Tongue (tissue), 2 donors: ENCODE results near the gene ODAD4. TPM values are rescaled to one million over a fixed set of nuclear protein-coding genes. Genes with fewer than 3 reads are reported as not detected.
"Not testable (repeated sequence)": the region's sequence is repeated elsewhere in the genome, so short reads cannot be mapped to it uniquely, and the experiment has no call there.

ENCODE experiments used
- DNase-seq: peaks from one replicate; pipeline ENCODE4 v3.0.0-alpha.2; 2015
- total RNA-seq: library from RNA; depleted of rRNA; stranded (reverse); fragments of >200 nt; gene quantifications from one replicate; pipeline ENCODE4 v1.2.3, GENCODE V29; 2014

The ODAD4 gene
- total RNA-seq, 1 donor from 2014 or later = not detected

DNA sequence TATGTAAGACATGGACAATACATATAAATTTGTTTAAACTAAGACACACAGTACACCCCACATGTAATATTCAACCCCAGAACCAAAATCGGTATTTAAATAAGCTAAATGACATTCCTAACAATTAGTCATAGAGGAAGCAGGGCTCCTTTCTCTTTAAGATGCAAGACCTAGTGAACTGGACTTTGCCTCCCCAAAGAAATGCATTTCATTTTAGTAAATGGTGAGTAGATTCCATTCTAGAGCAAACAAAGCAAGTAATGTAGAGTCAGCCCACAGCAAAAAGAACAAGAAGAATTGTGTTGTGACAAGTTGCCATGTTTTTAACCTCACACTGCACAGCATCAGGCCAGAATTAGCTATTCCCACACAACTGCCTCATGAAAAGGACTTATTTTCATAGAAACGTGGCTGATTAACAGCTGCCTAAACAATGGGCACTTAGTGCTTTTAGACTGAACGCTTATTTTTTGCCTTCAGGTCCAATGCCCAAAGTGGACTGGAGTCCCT, 72.4 kb downstream of the ODAD4 start:
- DNase-seq = no peak

DNA sequence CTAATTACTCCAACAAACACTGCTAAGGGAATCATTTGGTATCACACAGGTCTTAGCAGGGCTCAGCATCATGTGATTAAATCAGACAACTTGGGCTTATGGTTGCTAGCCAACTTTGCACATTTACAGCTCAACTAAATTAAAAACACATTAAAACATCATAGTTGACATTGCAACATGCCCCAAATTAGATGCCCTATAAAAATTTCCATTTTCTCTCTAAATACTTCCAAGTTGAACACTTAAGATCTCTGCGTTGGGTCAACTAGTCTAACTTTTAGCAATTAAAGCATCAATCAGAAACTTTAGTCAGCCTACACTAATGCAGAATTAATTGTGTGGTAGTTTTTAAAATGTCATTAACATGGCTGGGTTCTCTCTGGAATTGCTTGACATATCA, 74.7 kb downstream of the ODAD4 start:
- DNase-seq = no peak

DNA sequence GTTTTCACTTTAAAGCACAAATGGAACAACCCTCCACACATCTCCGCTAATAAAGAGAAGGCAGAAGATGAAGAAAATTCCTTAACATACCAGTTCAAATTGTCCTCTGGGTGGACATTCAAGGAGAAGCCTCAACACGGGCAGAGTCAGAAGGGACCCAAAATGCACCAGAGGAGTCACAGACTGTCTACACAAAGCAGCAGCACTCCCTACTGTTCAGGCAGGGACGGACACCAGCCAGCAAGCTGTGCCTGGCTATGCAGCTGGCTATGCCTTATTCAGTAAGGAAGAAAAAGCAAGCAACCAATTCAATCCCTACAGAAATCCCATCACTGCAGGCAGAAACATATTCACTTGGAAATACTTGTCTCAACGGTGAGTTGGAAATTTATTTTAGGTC, 78.8 kb downstream of the ODAD4 start:
- no peak for DNase-seq

DNA sequence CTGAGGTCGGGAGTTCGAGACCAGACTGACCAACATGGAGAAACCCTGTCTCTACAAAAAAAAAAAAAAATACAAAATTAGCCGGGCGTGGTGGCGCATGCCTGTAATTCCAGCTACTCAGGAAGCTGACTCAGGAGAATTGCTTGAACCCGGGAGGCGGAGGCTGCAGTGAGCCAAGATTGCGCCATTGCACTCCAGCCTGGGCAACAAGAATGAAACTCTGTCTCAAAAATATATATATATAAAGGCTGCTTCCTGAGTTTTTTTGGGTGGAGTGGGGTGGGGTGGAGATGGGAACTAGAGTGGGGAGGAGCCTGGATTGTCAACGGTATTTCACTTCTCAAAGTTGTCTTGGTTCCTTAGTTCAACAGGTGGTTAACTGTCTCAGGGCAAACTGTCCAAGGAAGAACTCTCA, 79.9 kb downstream of the ODAD4 start:
- DNase-seq = not testable (repeated sequence)

DNA sequence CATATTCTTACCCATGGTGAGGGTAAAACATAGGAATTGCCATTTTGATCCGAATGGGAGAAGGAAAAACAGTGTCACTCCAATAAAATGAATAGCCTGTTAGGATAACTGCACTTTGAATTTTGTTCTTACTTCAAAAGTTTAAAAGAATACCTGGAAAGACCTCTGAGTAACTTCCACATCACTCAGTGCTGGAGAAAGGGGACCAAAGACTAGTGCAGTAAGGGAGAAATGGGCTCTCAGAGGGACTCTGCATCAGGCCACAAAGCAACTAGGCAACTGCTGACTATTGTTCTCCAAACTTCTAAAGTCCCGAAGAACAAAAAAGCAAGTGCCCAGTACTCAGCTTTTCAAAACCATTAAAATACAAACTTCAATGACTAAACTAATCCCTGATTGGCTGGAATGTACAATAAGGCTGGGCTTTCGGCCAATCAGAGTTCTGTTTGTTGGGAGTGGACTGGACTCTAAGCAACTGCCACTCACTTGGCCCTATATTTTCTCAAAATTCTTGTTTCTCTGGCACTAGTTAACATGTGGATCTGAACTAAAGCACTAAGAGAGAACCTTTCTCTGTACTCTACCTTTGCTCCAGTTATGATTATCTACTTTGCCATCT, 80.6 kb downstream of the ODAD4 start:
- DNase-seq = no peak

DNA sequence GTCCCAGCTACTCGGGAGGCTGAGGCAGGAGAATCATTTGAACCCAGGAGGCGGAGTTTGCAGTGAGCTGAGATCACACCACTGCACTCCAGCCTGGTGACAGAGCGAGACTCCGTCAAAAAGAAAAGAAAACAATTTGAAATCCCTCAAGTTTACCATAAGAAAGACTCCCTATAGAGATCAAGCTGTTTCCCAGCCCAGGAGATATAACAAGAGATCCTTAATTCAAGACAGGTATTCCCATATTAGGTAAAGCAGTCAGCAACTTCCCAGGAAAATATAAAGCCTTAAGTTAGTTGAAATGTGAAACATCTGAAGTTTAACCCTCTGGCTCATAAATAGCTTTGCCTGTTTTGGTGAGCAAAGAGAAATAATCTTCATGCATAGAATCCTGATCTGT, 81.9 kb downstream of the ODAD4 start:
- DNase-seq = not testable (repeated sequence)

DNA sequence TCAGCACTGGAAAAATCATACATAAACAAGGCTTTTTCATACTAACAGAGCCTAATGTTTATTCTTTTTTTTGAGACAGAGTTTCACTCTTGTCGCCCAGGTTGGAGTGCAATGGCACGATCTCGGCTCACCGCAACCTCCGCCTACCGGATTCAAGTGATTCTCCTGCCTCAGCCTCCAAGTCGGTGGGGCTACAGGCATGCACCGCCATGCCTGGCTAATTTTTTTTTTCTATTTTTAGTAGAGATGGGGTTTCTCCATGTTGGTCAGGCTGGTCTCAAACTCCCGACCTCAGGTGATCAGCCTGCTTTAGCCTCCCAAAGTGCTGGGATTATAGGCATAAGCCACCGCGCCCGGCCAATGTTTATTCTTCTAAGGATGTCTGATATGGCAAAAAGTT, 83.3 kb downstream of the ODAD4 start:
- DNase-seq = not testable (repeated sequence)

Other genes with a start within 250 kb of the ODAD4 start
- gene EIF1, start 241.7 kb upstream of the ODAD4 start, total RNA-seq = 261 TPM
- gene GAST, start 218.3 kb upstream of the ODAD4 start, total RNA-seq = not detected
- 0.41 TPM for gene HAP1, start 196.0 kb upstream of the ODAD4 start, total RNA-seq
- gene JUP, start 143.9 kb upstream of the ODAD4 start, total RNA-seq = 194 TPM
- gene P3H4, start 118.7 kb upstream of the ODAD4 start, total RNA-seq = 40.8 TPM
- 84.5 TPM for gene FKBP10, start 117.6 kb upstream of the ODAD4 start, total RNA-seq
- gene NT5C3B, start 94.4 kb upstream of the ODAD4 start, total RNA-seq = 42.7 TPM
- 0.41 TPM for gene KLHL10, start 92.8 kb upstream of the ODAD4 start, total RNA-seq
- 30.0 TPM for gene KLHL11, start 65.2 kb upstream of the ODAD4 start, total RNA-seq
- 58.4 TPM for gene ACLY, start 11.7 kb upstream of the ODAD4 start, total RNA-seq
- 45.2 TPM for gene CNP, start 36.2 kb downstream of the ODAD4 start, total RNA-seq
- 71.7 TPM for gene DNAJC7, start 86.8 kb downstream of the ODAD4 start, total RNA-seq
- 23.6 TPM for gene NKIRAS2, start 89.5 kb downstream of the ODAD4 start, total RNA-seq
- gene C17orf113, start 120.0 kb downstream of the ODAD4 start, total RNA-seq = 2.3 TPM
- gene ZNF385C, start 167.9 kb downstream of the ODAD4 start, total RNA-seq = 0.41 TPM
- 14.4 TPM for gene DHX58, start 182.1 kb downstream of the ODAD4 start, total RNA-seq
- 19.9 TPM for gene KAT2A, start 190.8 kb downstream of the ODAD4 start, total RNA-seq
- not detected for gene HSPB9, start 192.2 kb downstream of the ODAD4 start, total RNA-seq
- 38.8 TPM for gene RAB5C, start 224.4 kb downstream of the ODAD4 start, total RNA-seq